GM18867 (cell line): ENCODE data around the gene ZBTB4.

Experiments
- ATAC-seq: cut with Tn5 transposase; IDR thresholded peaks from one replicate; pipeline ENCODE4 v1.9.1; 2021; ENCODE audit warnings: mild to moderate bottlenecking, moderate library complexity; ENCODE audit not compliant: unreplicated experiment

ZBTB4 gene

DNA sequence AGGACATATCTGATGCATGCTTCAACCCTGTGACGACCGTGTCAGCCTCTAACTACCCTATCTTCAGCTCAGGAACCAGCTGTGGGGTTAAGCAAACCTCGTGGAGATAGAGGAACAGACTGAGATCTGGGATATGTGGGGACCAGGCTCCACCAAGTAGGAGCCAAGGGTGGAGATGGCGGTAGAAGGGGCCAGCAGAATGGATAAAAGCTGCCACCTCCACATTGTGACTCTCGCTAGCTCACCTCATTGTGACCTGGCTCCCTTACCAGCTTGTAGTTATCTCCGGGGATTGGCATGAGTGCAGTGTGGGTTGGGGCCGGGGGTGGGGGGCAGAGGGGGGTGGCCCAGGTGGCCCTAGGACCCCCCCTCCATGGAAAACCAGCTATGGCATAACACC is 54.1 kb downstream of the ZBTB4 start, which contains the start of gene SPEM2:
SPEM2 (plus strand) TSS at position 301 of the 400 bp plus-strand sequence; CDS start at position 374, 73 bp downstream.
- no peak for ATAC-seq

GRCh38 chr17:7423679-7424078 is 55.8 kb downstream of the ZBTB4 start:
- ATAC-seq, result no peak

DNA sequence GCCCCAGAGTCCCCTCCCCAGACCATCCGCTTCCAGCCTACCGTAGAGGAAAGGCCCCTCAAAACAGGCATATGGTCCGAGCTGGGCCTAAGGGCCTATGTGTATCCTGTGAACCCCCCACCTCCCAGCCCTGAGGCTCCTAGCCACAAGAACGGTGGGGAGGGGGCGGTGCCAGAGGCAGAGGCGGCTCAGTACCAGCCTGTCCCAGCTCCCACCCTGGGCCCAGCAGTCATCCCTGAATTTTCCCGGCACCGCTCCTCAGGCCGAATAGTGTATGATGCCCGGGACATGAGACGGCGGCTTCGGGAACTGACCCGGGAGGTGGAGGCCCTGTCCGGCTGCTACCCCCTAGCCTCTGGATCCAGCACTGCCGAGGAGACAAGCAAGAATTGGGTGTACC is 58.2 kb downstream of the ZBTB4 start:
- no peak for ATAC-seq

GRCh38 chr17:7419819-7420610 is 59.4 kb downstream of the ZBTB4 start, which contains the start of gene SPEM1:
Gene SPEM1 (plus strand): TSS chr17:7420324. CDS start chr17:7420385, 61 bp downstream.
- no peak for ATAC-seq

DNA sequence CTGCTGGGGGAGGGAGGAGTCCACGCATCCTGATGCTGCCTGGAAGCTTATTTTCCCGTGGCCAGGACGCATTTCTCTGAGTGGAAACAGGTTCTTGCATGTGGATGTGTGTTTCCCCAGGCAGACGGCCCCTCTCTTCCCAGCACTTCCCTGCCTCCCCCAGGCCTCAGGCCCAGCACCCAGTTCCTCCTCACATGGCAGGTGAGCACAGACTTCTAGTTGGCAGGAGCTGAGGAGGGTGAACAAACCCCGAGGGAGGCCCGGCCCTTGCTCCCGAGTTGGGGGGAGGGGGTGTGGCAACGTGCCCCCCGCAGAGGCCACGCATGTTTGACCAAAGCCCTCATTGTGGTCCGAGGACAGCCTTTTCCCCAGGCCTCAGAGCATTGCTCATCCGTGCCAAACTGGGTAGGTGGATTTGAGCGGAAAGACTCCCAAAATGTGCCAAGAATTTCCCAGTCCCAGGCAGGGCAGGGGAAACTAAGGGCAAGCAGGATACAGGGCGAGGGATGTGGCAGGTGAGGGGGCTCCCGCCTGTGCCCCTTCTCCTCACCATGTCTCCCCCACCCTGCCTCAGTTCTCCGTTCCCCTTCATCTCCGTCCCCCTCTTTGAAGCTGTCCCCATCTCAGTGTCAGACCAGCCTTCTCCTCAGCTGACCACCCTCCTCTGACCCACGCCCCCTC is 60.8 kb downstream of the ZBTB4 start:
- no peak for ATAC-seq

DNA sequence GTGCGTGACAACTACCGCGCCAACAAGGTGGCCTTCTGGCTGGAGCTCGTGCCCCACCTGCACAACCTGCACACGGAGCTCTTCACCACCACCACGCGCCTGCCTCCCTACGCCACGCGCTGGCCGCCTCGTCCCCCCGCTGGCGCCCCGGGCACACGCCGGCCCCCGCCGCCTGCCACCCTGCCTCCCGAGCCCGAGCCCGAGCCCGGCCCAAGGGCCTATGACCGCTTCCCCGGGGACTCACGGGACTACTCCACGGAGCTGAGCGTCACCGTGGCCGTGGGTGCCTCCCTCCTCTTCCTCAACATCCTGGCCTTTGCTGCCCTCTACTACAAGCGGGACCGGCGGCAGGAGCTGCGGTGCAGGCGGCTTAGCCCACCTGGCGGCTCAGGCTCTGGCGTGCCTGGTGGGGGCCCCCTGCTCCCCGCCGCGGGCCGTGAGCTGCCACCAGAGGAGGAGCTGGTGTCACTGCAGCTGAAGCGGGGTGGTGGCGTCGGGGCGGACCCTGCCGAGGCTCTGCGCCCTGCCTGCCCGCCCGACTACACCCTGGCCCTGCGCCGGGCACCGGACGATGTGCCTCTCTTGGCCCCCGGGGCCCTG is 62.3 kb downstream of the ZBTB4 start:
- ATAC-seq, result no peak

GRCh38 chr17:7416323-7416722 is 63.1 kb downstream of the ZBTB4 start:
- ATAC-seq, result no peak

DNA sequence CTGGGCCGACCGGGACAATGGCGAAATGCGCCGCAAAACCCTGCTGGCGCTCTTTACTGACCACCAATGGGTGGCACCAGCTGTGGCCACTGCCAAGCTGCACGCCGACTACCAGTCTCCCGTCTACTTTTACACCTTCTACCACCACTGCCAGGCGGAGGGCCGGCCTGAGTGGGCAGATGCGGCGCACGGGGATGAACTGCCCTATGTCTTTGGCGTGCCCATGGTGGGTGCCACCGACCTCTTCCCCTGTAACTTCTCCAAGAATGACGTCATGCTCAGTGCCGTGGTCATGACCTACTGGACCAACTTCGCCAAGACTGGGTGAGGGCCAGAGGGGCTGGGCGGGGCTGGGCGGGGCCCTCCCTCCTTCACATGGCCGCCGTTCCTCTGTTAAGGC is 63.6 kb downstream of the ZBTB4 start:
- no peak for ATAC-seq

- ATAC-seq, result no peak
These were observed 64.6 kb downstream of the ZBTB4 start for GRCh38 chr17:7414837-7415236.

- no peak for ATAC-seq
These were observed 66.0 kb downstream of the ZBTB4 start for GRCh38 chr17:7413346-7413985.

GRCh38 chr17:7411427-7411750 is 68.0 kb downstream of the ZBTB4 start:
- ATAC-seq, result no peak

GRCh38 chr17:7410634-7411426 is 68.6 kb downstream of the ZBTB4 start:
- no peak for ATAC-seq

- no peak for ATAC-seq
These were observed 69.7 kb downstream of the ZBTB4 start for GRCh38 chr17:7409716-7410115.
